Stimulated activated CD8-positive, alpha-beta memory T cell treated with anti-CD3 and anti-CD28 coated beads, Interleukin-15, amount 100 ng/mL, for 48 hours (primary cell): ENCODE results near the gene FAM131A.

Experiments used
- DNase-seq, 2 donors: peaks; one replicate each; pipeline ENCODE4 v3.0.0-alpha.2; 2020; ENCODE audit warnings: low read depth in 2 of 2

The FAM131A gene

DNA sequence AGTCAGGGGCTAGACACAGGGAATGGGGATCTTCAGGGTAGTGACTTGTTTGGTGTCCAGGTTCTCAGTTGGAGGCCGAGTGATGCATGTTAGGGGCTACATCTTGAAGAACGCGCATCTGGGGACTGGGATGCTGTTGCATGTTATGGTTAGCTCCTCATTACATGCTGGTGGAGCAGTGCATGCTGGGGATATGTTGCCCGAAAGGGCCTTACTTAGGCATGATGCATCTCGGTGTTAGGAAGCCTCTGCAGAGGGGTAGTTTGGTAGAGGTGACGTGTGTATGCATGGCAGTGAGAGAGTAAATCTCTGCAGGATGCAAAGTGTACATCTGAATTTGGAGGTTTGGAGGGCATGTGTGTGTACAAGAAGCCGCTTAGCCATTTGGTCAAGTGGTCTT, 20.6 kb upstream of the FAM131A start:
- no peak for DNase-seq

- DNase-seq, result no peak
These were observed 20.2 kb upstream of the FAM131A start for GRCh38 chr3:184317201-184317600.

DNA sequence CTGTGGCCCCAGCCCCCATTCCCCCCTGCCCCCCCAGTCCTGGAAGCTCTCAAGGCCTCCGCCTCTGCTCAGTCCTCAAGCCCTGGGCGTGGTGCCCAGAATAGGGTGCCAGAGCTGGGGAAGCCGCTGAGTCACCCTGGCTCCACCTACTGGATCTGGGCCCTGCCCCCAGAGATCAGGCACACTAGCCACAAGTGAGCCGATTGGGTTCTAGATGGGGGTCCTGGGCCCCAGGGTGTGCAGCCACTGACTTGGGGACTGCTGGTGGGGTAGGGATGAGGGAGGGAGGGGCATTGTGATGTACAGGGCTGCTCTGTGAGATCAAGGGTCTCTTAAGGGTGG, 17.3 kb upstream of the FAM131A start:
- peak in 1 of 2 donors; percentile 55 for DNase-seq

GRCh38 chr3:184321666-184322065, 15.7 kb upstream of the FAM131A start:
- no peak for DNase-seq

DNA sequence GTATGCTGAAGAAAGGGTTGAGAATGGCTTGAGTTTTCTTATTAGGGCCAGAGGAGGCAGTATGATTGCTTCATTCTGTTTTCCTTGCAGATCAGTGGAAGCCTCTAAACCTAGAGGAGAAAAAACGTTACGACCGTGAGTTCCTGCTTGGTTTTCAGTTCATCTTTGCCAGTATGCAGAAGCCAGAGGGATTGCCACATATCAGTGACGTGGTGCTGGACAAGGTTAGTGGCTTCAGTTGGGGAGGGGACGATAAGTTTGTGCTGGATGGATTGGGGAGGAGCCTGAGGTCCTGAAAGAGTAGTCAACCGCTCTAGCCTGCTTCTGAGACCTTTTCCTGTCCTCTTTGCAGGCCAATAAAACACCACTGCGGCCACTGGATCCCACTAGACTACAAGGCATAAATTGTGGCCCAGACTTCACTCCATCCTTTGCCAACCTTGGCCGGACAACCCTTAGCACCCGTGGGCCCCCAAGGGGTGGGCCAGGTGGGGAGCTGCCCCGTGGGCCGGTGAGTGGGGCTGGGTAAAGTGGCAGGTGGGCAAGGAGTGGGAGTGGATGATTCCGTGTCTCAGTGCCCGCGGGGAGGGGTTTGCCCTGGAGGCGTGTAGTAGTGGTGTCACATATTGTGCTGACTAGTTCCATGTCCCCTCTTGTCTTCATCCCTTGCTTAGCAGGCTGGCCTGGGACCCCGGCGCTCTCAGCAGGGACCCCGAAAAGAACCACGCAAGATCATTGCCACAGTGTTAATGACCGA, 14.5 kb upstream of the FAM131A start:
- DNase-seq, result no peak

DNA sequence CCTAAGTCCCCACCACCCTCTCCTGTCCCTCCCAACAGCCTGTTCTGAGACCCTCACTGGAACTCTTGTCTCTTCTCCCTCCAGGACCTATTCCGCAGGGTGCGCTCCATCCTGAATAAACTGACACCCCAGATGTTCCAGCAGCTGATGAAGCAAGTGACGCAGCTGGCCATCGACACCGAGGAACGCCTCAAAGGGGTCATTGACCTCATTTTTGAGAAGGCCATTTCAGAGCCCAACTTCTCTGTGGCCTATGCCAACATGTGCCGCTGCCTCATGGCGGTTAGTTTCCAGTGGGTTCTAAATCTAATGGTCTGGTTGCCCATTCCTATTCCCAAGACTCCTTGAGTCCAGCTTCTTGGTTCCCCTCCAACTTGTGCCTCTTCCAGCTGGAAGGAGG, 13.7 kb upstream of the FAM131A start:
- no peak for DNase-seq

DNA sequence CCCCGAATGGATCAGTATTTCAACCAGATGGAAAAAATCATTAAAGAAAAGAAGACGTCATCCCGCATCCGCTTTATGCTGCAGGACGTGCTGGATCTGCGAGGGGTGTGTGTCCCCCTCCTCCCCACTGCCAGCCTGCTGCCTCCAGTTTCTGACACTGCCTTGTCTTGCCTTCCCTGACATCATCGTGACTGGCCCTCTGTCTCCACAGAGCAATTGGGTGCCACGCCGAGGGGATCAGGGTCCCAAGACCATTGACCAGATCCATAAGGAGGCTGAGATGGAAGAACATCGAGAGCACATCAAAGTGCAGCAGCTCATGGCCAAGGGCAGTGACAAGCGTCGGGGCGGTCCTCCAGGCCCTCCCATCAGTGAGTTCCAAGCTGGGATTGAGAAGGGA, 12.1 kb upstream of the FAM131A start:
- DNase-seq, result no peak

- no peak for DNase-seq
These were observed 11.6 kb upstream of the FAM131A start for GRCh38 chr3:184325715-184326369.

DNA sequence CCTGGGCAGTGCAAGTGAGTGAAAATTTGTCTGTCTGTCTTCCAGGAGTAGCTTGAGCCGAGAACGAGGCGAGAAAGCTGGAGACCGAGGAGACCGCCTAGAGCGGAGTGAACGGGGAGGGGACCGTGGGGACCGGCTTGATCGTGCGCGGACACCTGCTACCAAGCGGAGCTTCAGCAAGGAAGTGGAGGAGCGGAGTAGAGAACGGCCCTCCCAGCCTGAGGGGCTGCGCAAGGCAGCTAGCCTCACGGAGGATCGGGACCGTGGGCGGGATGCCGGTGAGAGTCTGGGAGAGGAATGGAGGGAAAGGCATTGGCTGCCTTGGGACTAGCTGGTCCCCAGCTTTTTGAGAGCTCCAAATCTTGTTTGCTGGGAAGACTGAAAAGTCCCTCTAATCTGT, 10.2 kb upstream of the FAM131A start:
- no peak for DNase-seq

GRCh38 chr3:184328516-184328915, 8.9 kb upstream of the FAM131A start:
- DNase-seq, result no peak

DNA sequence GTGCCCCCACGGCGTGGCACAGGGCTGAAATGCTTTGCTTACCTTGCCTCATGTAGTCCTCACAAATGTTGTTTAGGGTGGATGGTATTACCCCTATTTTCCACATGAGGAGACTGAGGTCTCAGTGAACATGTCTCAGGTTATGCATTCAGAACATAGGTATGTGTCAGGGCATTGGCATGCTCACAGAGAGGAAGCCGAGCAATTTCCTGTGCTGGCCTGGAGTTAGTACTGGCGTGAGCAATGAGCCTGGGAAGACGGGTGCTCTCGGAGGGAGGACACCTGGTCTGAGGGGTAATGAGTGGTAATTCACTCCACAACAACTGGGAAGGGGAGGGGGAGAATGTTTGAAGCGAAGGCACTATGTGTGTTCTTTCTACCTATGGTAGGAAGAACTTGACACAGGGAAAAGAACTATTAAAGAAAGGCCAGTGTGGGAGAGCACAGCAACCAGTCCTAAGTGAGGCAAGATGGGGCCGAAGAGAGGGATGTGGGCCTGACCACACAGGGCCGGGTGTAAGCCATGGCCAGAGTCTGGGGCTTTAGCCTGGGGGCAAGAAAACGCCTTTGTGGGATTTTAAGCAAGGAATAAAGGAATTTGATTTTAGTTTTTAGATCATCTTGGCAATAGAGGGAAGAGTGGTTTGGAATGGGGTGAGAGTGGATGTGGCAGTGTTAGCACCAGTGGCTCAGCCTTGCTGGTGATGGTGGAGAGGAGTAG, 4.9 kb upstream of the FAM131A start:
- no peak for DNase-seq

- DNase-seq, result no peak
These were observed 4.2 kb upstream of the FAM131A start for GRCh38 chr3:184333190-184333589.

GRCh38 chr3:184333700-184334099, 3.7 kb upstream of the FAM131A start:
- DNase-seq, result no peak

DNA sequence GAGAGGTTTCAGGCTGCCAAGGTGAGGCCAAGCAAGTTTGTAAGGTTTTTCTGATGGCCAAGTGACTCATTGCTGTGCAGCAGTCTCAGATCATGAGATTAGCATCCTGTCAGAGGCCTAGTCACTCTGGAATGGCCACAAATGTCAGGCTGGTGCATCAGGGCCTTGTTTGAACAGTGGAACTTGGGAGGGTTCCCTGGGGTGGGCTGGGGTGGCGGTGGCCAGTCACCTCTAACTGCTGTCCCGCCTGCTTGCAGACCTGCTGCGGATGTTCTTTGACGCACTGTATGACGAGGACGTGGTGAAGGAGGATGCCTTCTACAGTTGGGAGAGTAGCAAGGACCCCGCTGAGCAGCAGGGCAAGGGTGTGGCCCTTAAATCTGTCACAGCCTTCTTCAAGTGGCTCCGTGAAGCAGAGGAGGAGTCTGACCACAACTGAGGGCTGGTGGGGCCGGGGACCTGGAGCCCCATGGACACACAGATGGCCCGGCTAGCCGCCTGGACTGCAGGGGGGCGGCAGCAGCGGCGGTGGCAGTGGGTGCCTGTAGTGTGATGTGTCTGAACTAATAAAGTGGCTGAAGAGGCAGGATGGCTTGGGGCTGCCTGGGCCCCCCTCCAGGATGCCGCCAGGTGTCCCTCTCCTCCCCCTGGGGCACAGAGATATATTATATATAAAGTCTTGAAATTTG, 2.8 kb upstream of the FAM131A start:
- peak; percentile 39 to 42 for DNase-seq

DNA sequence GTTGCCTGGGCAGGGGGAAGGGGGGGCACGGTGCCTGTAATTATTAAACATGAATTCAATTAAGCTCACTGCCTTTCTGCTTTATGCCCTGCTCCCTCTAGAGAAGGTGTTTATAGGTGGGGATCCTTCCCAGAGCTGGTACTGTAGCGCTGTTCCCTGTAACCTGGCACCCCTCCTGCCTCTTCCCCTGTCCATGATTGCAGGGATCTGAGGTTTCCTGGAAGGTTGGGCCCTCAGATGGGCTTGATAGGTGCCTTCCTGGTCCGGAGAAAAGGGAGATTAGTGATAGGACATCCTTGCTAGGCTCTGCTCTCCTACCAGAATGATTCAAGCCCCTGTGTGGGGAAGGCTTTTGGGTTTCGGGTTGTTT, 2.1 kb upstream of the FAM131A start:
- DNase-seq, result no peak

DNA sequence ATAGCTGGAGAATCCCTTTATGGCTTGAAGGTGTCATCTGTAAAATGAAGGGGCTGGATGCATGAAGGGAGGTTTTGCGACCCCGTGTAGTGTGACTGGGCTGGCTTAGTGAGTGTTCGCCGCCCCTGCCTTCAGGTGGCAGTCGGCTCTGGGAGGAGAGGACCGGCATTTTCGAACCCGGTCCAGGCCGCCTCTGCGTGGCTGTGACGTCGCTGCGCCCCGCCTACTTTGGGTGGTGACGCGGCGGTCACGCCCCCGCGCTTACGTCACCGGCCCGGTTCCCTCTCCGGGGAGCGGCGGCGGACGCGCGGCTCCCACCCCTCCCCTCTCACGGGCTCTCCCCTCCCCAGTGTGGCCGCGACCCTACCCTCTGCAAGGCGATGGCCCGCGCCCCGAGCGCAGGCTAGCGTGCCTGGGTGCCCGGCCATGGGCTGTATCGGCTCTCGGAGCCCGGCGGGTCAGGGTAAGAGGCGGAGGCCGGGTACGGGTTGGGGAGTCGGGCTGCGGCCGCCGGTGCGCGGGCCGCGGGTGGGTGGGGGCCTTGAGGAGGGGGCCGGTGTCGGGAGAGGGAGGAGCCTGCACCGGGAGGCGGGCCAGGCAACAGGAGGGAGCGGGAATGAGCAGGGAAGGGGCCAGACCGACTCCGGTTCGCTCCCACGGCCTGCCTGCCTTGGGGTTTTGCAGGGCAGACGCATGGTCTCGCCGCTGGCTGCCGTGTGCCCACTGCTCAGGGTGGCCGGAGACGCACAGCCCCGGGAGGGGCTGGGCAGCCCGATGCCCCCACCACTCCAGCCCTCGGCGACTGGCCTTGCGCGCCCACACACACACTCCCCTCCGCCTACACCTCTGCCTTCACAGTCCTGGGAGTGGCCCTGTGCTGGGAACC, 1.5 kb upstream of the FAM131A start:
- peak; percentile 73 to 77 for DNase-seq

DNA sequence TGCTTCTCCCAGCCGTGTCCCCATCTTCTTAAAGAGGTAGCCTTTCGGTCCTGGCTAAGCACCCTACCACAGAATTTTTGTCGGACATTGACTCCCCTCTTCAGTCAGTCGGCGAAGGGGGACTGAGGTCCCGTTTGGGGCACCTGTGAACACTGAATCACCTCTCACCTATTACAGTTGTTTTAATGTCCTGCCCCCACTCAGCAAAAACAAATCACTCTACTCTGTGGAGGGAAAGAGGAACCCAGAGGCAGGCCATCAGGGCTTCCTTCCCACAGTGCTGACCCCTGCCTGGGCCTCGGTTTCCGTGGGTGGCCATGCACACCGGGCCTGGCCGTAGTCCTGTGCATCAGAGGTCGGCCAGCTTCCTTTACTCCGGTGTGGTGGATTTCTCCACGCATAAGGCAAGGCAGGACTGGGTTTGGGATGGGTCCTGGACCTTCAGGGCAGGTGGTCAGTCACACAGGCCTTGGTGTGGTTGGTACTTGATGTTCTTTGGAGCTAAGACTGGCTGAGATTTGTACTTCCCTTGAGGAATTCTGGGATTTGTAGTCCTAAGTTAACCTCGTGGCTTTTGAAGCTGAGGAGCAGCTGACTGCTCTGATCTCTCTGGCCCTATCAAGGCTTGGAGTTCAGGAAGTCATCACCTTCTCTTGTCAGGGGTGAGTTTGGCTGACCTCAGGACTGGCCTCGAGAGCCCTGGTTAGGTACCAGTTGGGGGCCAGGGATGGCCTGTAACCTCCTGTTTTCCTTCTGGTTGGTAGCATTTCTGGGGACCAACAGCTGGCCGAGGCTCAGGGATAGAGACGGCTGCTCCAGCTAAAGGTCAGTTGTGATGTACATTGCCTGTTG, 627 bp upstream of the FAM131A start:
- DNase-seq, result no peak

DNA sequence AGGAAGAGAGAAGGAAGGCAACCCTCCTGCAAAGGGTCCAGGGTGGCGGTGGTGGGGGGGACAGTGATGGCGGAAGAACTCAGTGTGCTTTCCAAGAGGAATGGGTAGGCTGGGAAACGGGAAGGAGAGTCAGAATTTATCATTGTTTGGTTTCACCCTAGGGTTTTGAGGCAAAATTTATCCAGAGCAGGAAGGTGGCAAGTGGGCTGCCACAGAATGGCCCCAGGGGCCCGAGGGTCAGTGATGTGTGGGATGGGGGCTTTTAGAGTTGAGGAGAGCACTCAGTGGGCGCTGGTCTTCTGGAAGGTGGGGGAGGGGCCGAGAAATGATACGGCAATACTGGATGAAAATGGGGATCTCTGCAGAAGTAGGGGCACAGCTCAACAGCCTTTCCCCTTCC, 581 bp downstream of the FAM131A start:
- no peak for DNase-seq

- no peak for DNase-seq
These were observed 1.1 kb downstream of the FAM131A start for GRCh38 chr3:184338511-184338945.

DNA sequence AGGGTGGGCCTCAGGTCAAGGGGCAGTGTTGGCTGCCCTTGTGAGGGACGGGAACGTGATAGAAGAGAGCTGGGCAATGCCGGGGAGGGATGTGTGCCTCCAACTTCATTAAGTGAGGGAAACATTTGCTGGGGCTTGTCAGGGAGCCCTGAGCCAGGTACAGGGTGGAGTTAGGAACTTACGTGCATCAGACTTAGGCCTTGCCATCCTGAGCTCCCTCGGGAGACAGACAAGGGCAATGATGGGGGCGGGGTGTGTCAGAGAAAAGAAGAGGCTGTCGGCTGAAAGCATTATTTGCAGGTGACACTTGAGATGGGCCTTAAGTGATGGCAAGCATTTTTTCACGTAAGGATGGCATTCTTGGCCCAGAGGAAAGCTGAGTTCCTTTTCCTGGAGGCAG, 1.6 kb downstream of the FAM131A start:
- no peak for DNase-seq
